Measurements from ENCODE around the gene FUNDC2.

The FUNDC2 gene

GRCh38 chrX:155031657-155032056, 5.0 kb downstream of the FUNDC2 start:
- Histone ChIP-seq H4K20me1 (ENCODE audit: insufficient read depth, low read length) (no peaks in the 10 kb centered on the region), H3K9ac (ENCODE audit: low read length) (no peak overlapping the region), H3K79me2 (ENCODE audit: low read length) (peaks cover 40% of the 10 kb centered on the region), H3K27ac (ENCODE audit: low read length) (no peak overlapping the region), H3K27me3 (ENCODE audit: low read depth, low read length) (no peaks in the 10 kb centered on the region), H2AFZ (ENCODE audit: low read depth, low read length) (no peak overlapping the region), H3K36me3 (replicated peaks; ENCODE audit: low read depth, low read length) (peaks cover 23% of the 10 kb centered on the region), H3K4me3 (ENCODE audit: low read length) (no peak overlapping the region), H3K4me2 (ENCODE audit: low read length) (no peak overlapping the region), H3K4me1 (ENCODE audit: low read length) (peaks cover 8% of the 10 kb centered on the region), H3K9me3 (ENCODE audit: insufficient read depth, low read length) (no peaks in the 10 kb centered on the region)
- TF ChIP-seq CTCF (IDR thresholded peaks at IDR 0.05; ENCODE audit: low read depth, low read length) (no peak), EZH2phosphoT487 (IDR thresholded peaks at IDR 0.05; ENCODE audit: low read depth) (no peak)

GRCh38 chrX:155035688-155036087, 9.0 kb downstream of the FUNDC2 start:
- Histone ChIP-seq H3K27ac (ENCODE audit: low read length) (no peak overlapping the region), H3K4me2 (ENCODE audit: low read length) (no peak overlapping the region), H2AFZ (ENCODE audit: low read depth, low read length) (no peak overlapping the region), H4K20me1 (ENCODE audit: insufficient read depth, low read length) (no peaks in the 10 kb centered on the region), H3K36me3 (replicated peaks; ENCODE audit: low read depth, low read length) (peaks cover 25% of the 10 kb centered on the region), H3K79me2 (ENCODE audit: low read length) (peaks cover 9% of the 10 kb centered on the region; the same call in 1 of the 2 replicates), H3K9ac (ENCODE audit: low read length) (no peak overlapping the region), H3K27me3 (ENCODE audit: low read depth, low read length) (no peaks in the 10 kb centered on the region), H3K4me1 (ENCODE audit: low read length) (no peaks in the 10 kb centered on the region), H3K4me3 (ENCODE audit: low read length) (no peak overlapping the region), H3K9me3 (ENCODE audit: insufficient read depth, low read length) (no peaks in the 10 kb centered on the region)
- no peak for TF ChIP-seq CTCF (IDR thresholded peaks at IDR 0.05; ENCODE audit: low read depth, low read length)

GRCh38 chrX:155046129-155046810, 19.6 kb downstream of the FUNDC2 start:
- no peaks in the 10 kb centered on the region for H3K4me1 ChIP-seq (ENCODE audit: low read length)
- H3K27me3 ChIP-seq (ENCODE audit: low read depth, low read length) = no peaks in the 10 kb centered on the region
- no peak overlapping the region for H3K27ac ChIP-seq (ENCODE audit: low read length)
- H3K4me2 ChIP-seq (ENCODE audit: low read length) = no peak overlapping the region
- no peaks in the 10 kb centered on the region for H3K79me2 ChIP-seq (ENCODE audit: low read length)
- no peak for TF ChIP-seq CTCF (IDR thresholded peaks at IDR 0.05; ENCODE audit: low read depth, low read length)
- TF ChIP-seq EZH2phosphoT487 (IDR thresholded peaks at IDR 0.05; ENCODE audit: low read depth) = no peak
- no peaks in the 10 kb centered on the region for H4K20me1 ChIP-seq (ENCODE audit: insufficient read depth, low read length)
- H3K9me3 ChIP-seq (ENCODE audit: insufficient read depth, low read length) = no peaks in the 10 kb centered on the region
- H2AFZ ChIP-seq (ENCODE audit: low read depth, low read length) = no peak overlapping the region
- no peak overlapping the region for H3K4me3 ChIP-seq (ENCODE audit: low read length)
- H3K36me3 ChIP-seq (replicated peaks; ENCODE audit: low read depth, low read length) = no peaks in the 10 kb centered on the region
- no peak overlapping the region for H3K9ac ChIP-seq (ENCODE audit: low read length)

GRCh38 chrX:155046811-155047528, 20.3 kb downstream of the FUNDC2 start:
- Histone ChIP-seq H3K27me3 (ENCODE audit: low read depth, low read length) (no peaks in the 10 kb centered on the region), H3K9ac (ENCODE audit: low read length) (no peak overlapping the region), H3K9me3 (ENCODE audit: insufficient read depth, low read length) (no peaks in the 10 kb centered on the region), H3K4me3 (ENCODE audit: low read length) (no peak overlapping the region), H3K36me3 (replicated peaks; ENCODE audit: low read depth, low read length) (no peaks in the 10 kb centered on the region), H2AFZ (ENCODE audit: low read depth, low read length) (no peak overlapping the region), H3K79me2 (ENCODE audit: low read length) (no peaks in the 10 kb centered on the region), H3K4me1 (ENCODE audit: low read length) (no peaks in the 10 kb centered on the region), H4K20me1 (ENCODE audit: insufficient read depth, low read length) (no peaks in the 10 kb centered on the region), H3K27ac (ENCODE audit: low read length) (no peak overlapping the region), H3K4me2 (ENCODE audit: low read length) (no peak overlapping the region)
- TF ChIP-seq EZH2phosphoT487 (IDR thresholded peaks at IDR 0.05; ENCODE audit: low read depth) (no peak), CTCF (IDR thresholded peaks at IDR 0.05; ENCODE audit: low read depth, low read length) (no peak)

Data from OCI-LY3 (cell line).